H9 (cell line): ENCODE data around the gene NR5A1. TPM values are rescaled to one million over a fixed set of nuclear protein-coding genes. Genes with fewer than 3 reads are reported as not detected.

Source experiments
- DNase-seq: peaks from one replicate; pipeline ENCODE4 v3.0.0-alpha.2; 2017
- H2AFZ ChIP-seq: one replicate; pipeline ENCODE4 v1.6.1; 2013; ENCODE audit warnings: mild to moderate bottlenecking, low read length, control low read depth, moderate library complexity
- H2AK5ac ChIP-seq: 2 replicates; pipeline ENCODE4 v1.6.1; 2013; ENCODE audit warnings: low read length, control low read depth, mixed read lengths; ENCODE audit not compliant: insufficient read length
- H2BK120ac ChIP-seq: one replicate; pipeline ENCODE4 v1.6.1; 2013; ENCODE audit warnings: low read depth, mild to moderate bottlenecking, low read length, control low read depth, inconsistent platforms; ENCODE audit not compliant: poor library complexity, severe bottlenecking
- H2BK12ac ChIP-seq: 2 replicates; pipeline ENCODE4 v1.6.1; 2013; ENCODE audit warnings: low read length, control low read depth, mixed read lengths, low read depth; ENCODE audit not compliant: insufficient read length
- H2BK15ac ChIP-seq: 2 replicates; pipeline ENCODE4 v1.6.1; 2013; ENCODE audit warnings: low read depth, low read length, control low read depth
- H2BK20ac ChIP-seq: one replicate; pipeline ENCODE4 v1.6.1; 2013; ENCODE audit warnings: low read depth, mild to moderate bottlenecking, low read length, control low read depth, inconsistent platforms; ENCODE audit not compliant: poor library complexity, severe bottlenecking
- H2BK5ac ChIP-seq: 2 replicates; pipeline ENCODE4 v1.6.1; 2013; ENCODE audit warnings: low read length, control low read depth, mixed read lengths; ENCODE audit not compliant: insufficient read length
- H3K14ac ChIP-seq: 2 replicates; pipeline ENCODE4 v1.6.1; 2013; ENCODE audit warnings: low read length, control low read depth; ENCODE audit not compliant: insufficient read depth
- H3K18ac ChIP-seq: 2 replicates; pipeline ENCODE4 v1.6.1; 2013; ENCODE audit warnings: low read depth, mild to moderate bottlenecking, mixed read lengths, low read length, control low read depth; ENCODE audit not compliant: insufficient read length
- H3K23ac ChIP-seq: 2 replicates; pipeline ENCODE4 v1.6.1; 2013; ENCODE audit warnings: low read length, control low read depth, mixed read lengths, low read depth; ENCODE audit not compliant: insufficient read length
- H3K23me2 ChIP-seq: 2 replicates; pipeline ENCODE4 v1.6.1; 2013; ENCODE audit warnings: low read depth, mild to moderate bottlenecking, mixed read lengths, low read length, control low read depth; ENCODE audit not compliant: insufficient read length, poor library complexity, severe bottlenecking
- H3K27ac ChIP-seq: 2 replicates; pipeline ENCODE4 v1.5.1; 2013; ENCODE audit warnings: low read length, control low read depth, mixed read lengths, low read depth; ENCODE audit not compliant: insufficient read length
- H3K27me3 ChIP-seq: 2 replicates; pipeline ENCODE4 v1.6.1; 2013; ENCODE audit warnings: low read length, control low read depth, inconsistent platforms; ENCODE audit not compliant: insufficient read depth
- H3K4ac ChIP-seq: 2 replicates; pipeline ENCODE4 v1.6.1; 2013; ENCODE audit warnings: low read depth, mild to moderate bottlenecking, control low read depth, inconsistent platforms, low read length, moderate library complexity
- H3K4me1 ChIP-seq: 2 replicates; pipeline ENCODE4 v1.6.1; 2013; ENCODE audit warnings: low read length, control low read depth, inconsistent platforms; ENCODE audit not compliant: insufficient read depth
- H3K4me2 ChIP-seq: 2 replicates; pipeline ENCODE4 v1.6.1; 2013; ENCODE audit warnings: low read length, control low read depth, mixed read lengths; ENCODE audit not compliant: insufficient read length, insufficient read depth
- H3K56ac ChIP-seq: 2 replicates; pipeline ENCODE4 v1.6.1; 2013; ENCODE audit warnings: low read depth, mild to moderate bottlenecking, mixed read lengths, low read length, control low read depth; ENCODE audit not compliant: insufficient read length
- H3K79me1 ChIP-seq: 2 replicates; pipeline ENCODE4 v1.6.1; 2013; ENCODE audit warnings: low read depth, mild to moderate bottlenecking, moderate library complexity, low read length, control low read depth, inconsistent platforms; ENCODE audit not compliant: insufficient read depth, poor library complexity, severe bottlenecking
- H3K79me2 ChIP-seq: 2 replicates; pipeline ENCODE4 v1.6.1; 2013; ENCODE audit warnings: low read length, control low read depth, inconsistent platforms; ENCODE audit not compliant: insufficient read depth
- H3K9ac ChIP-seq: 2 replicates; pipeline ENCODE4 v1.6.1; 2013; ENCODE audit warnings: low read length, control low read depth, mixed read lengths; ENCODE audit not compliant: insufficient read length; ENCODE audit errors: extremely low read depth
- H3K9me3 ChIP-seq: one replicate; pipeline ENCODE4 v1.6.1; 2013; ENCODE audit warnings: low read depth, low read length, inconsistent platforms; ENCODE audit not compliant: control insufficient read depth
- H3T11ph ChIP-seq: one replicate; pipeline ENCODE4 v1.6.1; 2013; ENCODE audit warnings: mild to moderate bottlenecking, low read length, control low read depth, inconsistent platforms
- H4K20me1 ChIP-seq: one replicate; pipeline ENCODE4 v1.6.1; 2013; ENCODE audit not compliant: control insufficient read depth, insufficient read length, insufficient read depth
- H4K5ac ChIP-seq: 2 replicates; pipeline ENCODE4 v1.6.1; 2013; ENCODE audit warnings: low read depth, mild to moderate bottlenecking, mixed read lengths, low read length, control low read depth; ENCODE audit not compliant: insufficient read length
- H4K8ac ChIP-seq: replicated peaks from 2 replicates; pipeline ENCODE4 v1.6.1; 2013; ENCODE audit warnings: low read length, control low read depth, mixed read lengths, low read depth; ENCODE audit not compliant: insufficient read length
- H4K91ac ChIP-seq: 2 replicates; pipeline ENCODE4 v1.6.1; 2013; ENCODE audit warnings: low read depth, mild to moderate bottlenecking, moderate library complexity, mixed read lengths, low read length, control low read depth; ENCODE audit not compliant: insufficient read length
- H3K27ac Mint-ChIP-seq, 3 experiments: 2 replicates in 2 of 3; 3 replicates in 1 of 3; pipeline ENCODE4 v1.8.0; 2020 to 2021; ENCODE audit warnings: mixed read lengths in 3 of 3, mild to moderate bottlenecking in 1 of 3, moderate library complexity in 1 of 3
- H3K27me3 Mint-ChIP-seq: 2 replicates; pipeline ENCODE4 v1.8.0; 2021; ENCODE audit warnings: low read depth, mild to moderate bottlenecking, moderate library complexity, mixed read lengths
- H3K36me3 Mint-ChIP-seq, 3 experiments: 2 replicates in 2 of 3; 3 replicates in 1 of 3; pipeline ENCODE4 v1.8.0; 2020 to 2021; ENCODE audit warnings: low read depth in 3 of 3, mixed read lengths in 3 of 3; ENCODE audit not compliant: insufficient read depth in 1 of 3
- H3K4me1 Mint-ChIP-seq, 2 experiments: 2 replicates each; pipeline ENCODE4 v1.8.0; 2020; ENCODE audit warnings: mixed read lengths in 2 of 2
- H3K4me3 Mint-ChIP-seq, 2 experiments: 2 replicates in 1 of 2; 3 replicates in 1 of 2; pipeline ENCODE4 v1.8.0; 2020 to 2021; ENCODE audit warnings: mild to moderate bottlenecking in 2 of 2, mixed read lengths in 2 of 2, moderate library complexity in 1 of 2
- H3K9me3 Mint-ChIP-seq, 2 experiments: 2 replicates in 1 of 2; 3 replicates in 1 of 2; pipeline ENCODE4 v1.8.0; 2020; ENCODE audit warnings: mild to moderate bottlenecking in 2 of 2, mixed read lengths in 2 of 2, moderate library complexity in 1 of 2
- CTCF ChIP-seq: fragments of 200-600 bp; sonication (generic); conservative IDR thresholded peaks from 3 replicates; pipeline ENCODE4 v1.8.0; 2021; ENCODE audit warnings: antibody characterized with exemption, mild to moderate bottlenecking
- WGBS: extraction: QIAGEN DNeasy Blood & Tissue Kit; methylation state at CpG from one replicate; pipeline ENCODE4 v1.1.7; 2013; ENCODE audit warnings: missing lambda C conversion rate, low lambda C conversion rate, mixed read lengths; ENCODE audit not compliant: insufficient read length; ENCODE audit errors: extremely low coverage; 5-methylcytosine and 5-hydroxymethylcytosine counted together
- total RNA-seq: library from RNA; stranded (reverse); gene quantifications from 2 replicates; pipeline ENCODE4 v1.2.1, GENCODE V29; 2021

Gene NR5A1
- total RNA-seq, 1 experiment from 2014 or later, result 0.37 TPM

GRCh38 chr9:124454791-124455443 lies 52.3 kb downstream of the NR5A1 start:
- H4K5ac ChIP-seq, result no peak overlapping the region
- no CpG with 5 or more reads among the region's 14 CpGs for WGBS
- no peak overlapping the region for H3K18ac ChIP-seq
- H3K4ac ChIP-seq, result no peak overlapping the region
- H3K9me3 Mint-ChIP-seq, result no peaks in the 10 kb centered on the region
- H3K79me2 ChIP-seq, result no peaks in the 10 kb centered on the region
- H2AK5ac ChIP-seq, result no peak overlapping the region
- no peak overlapping the region for H3K56ac ChIP-seq
- H3K9ac ChIP-seq, result no peak overlapping the region
- H2AFZ ChIP-seq, result no peak overlapping the region
- no peak overlapping the region for H2BK15ac ChIP-seq
- peaks cover 34% of the 10 kb centered on the region for H3K27me3 Mint-ChIP-seq
- H3K23me2 ChIP-seq, result peaks cover 5% of the 10 kb centered on the region
- no peak overlapping the region for H2BK12ac ChIP-seq
- H3T11ph ChIP-seq, result no peak overlapping the region
- no peaks in the 10 kb centered on the region; the same call in 1 of the 2 replicates for H3K4me1 ChIP-seq
- no peak overlapping the region for H4K8ac ChIP-seq
- H3K79me1 ChIP-seq, result no peaks in the 10 kb centered on the region
- no peak overlapping the region for H2BK120ac ChIP-seq
- H3K4me2 ChIP-seq, result no peak overlapping the region
- H3K4me1 Mint-ChIP-seq, result peaks cover 17 to 26% of the 10 kb centered on the region in 2 experiments
- no peaks in the 10 kb centered on the region for H3K36me3 Mint-ChIP-seq
- no peak overlapping the region for H3K4me3 Mint-ChIP-seq
- no peak overlapping the region for H2BK5ac ChIP-seq
- peak; percentile 25 for DNase-seq
- H3K14ac ChIP-seq, result no peak overlapping the region
- H3K27ac Mint-ChIP-seq, result no peak overlapping the region
- H3K23ac ChIP-seq, result no peak overlapping the region
- no peak overlapping the region for H3K27ac ChIP-seq
- H3K9me3 ChIP-seq, result no peaks in the 10 kb centered on the region
- peaks cover 12% of the 10 kb centered on the region for H3K27me3 ChIP-seq
- H4K91ac ChIP-seq, result no peak overlapping the region
- peaks cover 2% of the 10 kb centered on the region for H4K20me1 ChIP-seq
- TF ChIP-seq CTCF, result no peak
- no peak overlapping the region for H2BK20ac ChIP-seq
